Endothelial cell of umbilical vein (primary cell): ENCODE measurements around the gene TEDC1. TPM values are rescaled to one million over a fixed set of nuclear protein-coding genes. Genes with fewer than 3 reads are reported as not detected.

Experiments used
- BruUV-seq: library from RNA; stranded (reverse); fragments of 400-500 nt; replicated peaks from 2 replicates; lab custom pipeline; 2021; lab: Mats Ljungman, UMichigan
- CTCF ChIA-PET: fragments of 300-600, 350-600 bp; sonication (Branson Sonifier 250); formaldehyde crosslinking; loops from one replicate; lab custom pipeline; 2021; ENCODE audit warnings: antibody characterized with exemption, inconsistent platforms; lab: Charles Lee
- POLR2A ChIA-PET: fragments of 300-600, 350-600 bp; sonication (Branson Sonifier 250); formaldehyde crosslinking; loops from one replicate; lab custom pipeline; 2021; ENCODE audit warnings: antibody characterized with exemption, inconsistent platforms; lab: Charles Lee
- DNase-seq: peaks from one replicate; pipeline ENCODE4 v3.0.0-alpha.2; 2011; ENCODE audit warnings: low read depth, low spot score
- FAIRE-seq: peaks from 2 replicates; lab custom pipeline; 2011; peaks lifted over from hg19 to GRCh38; lab: Jason Lieb, UNC
- H2AFZ ChIP-seq: 2 replicates; pipeline ENCODE4 v1.6.0; 2012; ENCODE audit warnings: low read depth, low read length, control low read depth, inconsistent platforms
- H3K27ac ChIP-seq: 2 replicates; pipeline ENCODE4 v1.5.1; 2011; ENCODE audit warnings: low read depth, mild to moderate bottlenecking, control low read depth, low read length, moderate library complexity; ENCODE audit not compliant: insufficient read depth
- H3K27me3 ChIP-seq, 2 experiments: 2 replicates each; pipeline versions ENCODE4 v1.6.0 to v1.6.1; 2011; ENCODE audit warnings: low read length in 2 of 2, mixed read lengths in 1 of 2; ENCODE audit not compliant: control insufficient read depth in 2 of 2, insufficient read depth in 2 of 2
- H3K36me3 ChIP-seq, 2 experiments: 2 replicates in 1 of 2; 3 replicates in 1 of 2; pipeline ENCODE4 v1.5.1; 2011; ENCODE audit warnings: low read length in 2 of 2, mild to moderate bottlenecking in 1 of 2, moderate library complexity in 1 of 2; ENCODE audit not compliant: control insufficient read depth in 2 of 2, insufficient read depth in 2 of 2; ENCODE audit errors: extremely low read depth in 1 of 2
- H3K4me1 ChIP-seq: 3 replicates; pipeline ENCODE4 v1.5.1; 2011; ENCODE audit warnings: mild to moderate bottlenecking, low read length; ENCODE audit not compliant: control insufficient read depth, insufficient read depth; ENCODE audit errors: extremely low read depth
- H3K4me2 ChIP-seq: 2 replicates; pipeline ENCODE4 v1.6.1; 2011; ENCODE audit warnings: low read length, control low read depth, mixed read lengths; ENCODE audit not compliant: insufficient read depth
- H3K4me3 ChIP-seq, 3 experiments: fragments of 200-600 bp in 1 of 3; sonication (generic), shearing (Covaris generic) in 1 of 3; replicated peaks in 1 of 3; 2 replicates each; pipeline ENCODE4 v1.5.1; 2011 to 2016; ENCODE audit warnings: control low read depth in 3 of 3, low read length in 3 of 3, mild to moderate bottlenecking in 2 of 3, inconsistent platforms in 1 of 3, low read depth in 1 of 3, moderate library complexity in 1 of 3; ENCODE audit not compliant: insufficient read depth in 1 of 3
- H3K79me2 ChIP-seq: 2 replicates; pipeline ENCODE4 v1.6.0; 2012; ENCODE audit warnings: low read length, inconsistent platforms; ENCODE audit not compliant: control insufficient read depth, insufficient read depth
- H3K9ac ChIP-seq: replicated peaks from 2 replicates; pipeline ENCODE3; 2011; ENCODE audit warnings: low read length, control low read depth; ENCODE audit not compliant: insufficient read depth; ENCODE audit errors: extremely low read depth
- H3K9me1 ChIP-seq: replicated peaks from 3 replicates; pipeline ENCODE4 v1.6.0; 2011; ENCODE audit warnings: mild to moderate bottlenecking, low read length; ENCODE audit not compliant: control insufficient read depth, insufficient read depth; ENCODE audit errors: extremely low read depth
- H3K9me3 ChIP-seq: replicated peaks from 2 replicates; pipeline ENCODE4 v1.5.1; 2012; ENCODE audit warnings: low read length, inconsistent platforms; ENCODE audit not compliant: control insufficient read depth, insufficient read depth
- H4K20me1 ChIP-seq: replicated peaks from 2 replicates; pipeline ENCODE3; 2011; ENCODE audit warnings: mild to moderate bottlenecking, low read length; ENCODE audit not compliant: control insufficient read depth, insufficient read depth; ENCODE audit errors: extremely low read depth
- EZH2 ChIP-seq: IDR thresholded peaks from 2 replicates; pipeline ENCODE4 v1.6.1; 2012; ENCODE audit warnings: borderline replicate concordance, low read depth, mild to moderate bottlenecking, moderate library complexity, low read length, inconsistent platforms; ENCODE audit not compliant: severe bottlenecking
- FOS ChIP-seq: IDR thresholded peaks from 2 replicates; pipeline ENCODE4 v1.6.1; 2011; ENCODE audit warnings: mild to moderate bottlenecking, low read length, moderate library complexity, borderline replicate concordance; ENCODE audit not compliant: insufficient read depth
- GATA2 ChIP-seq: IDR thresholded peaks from 2 replicates; pipeline ENCODE4 v1.7.0; 2011; ENCODE audit warnings: low read depth, mild to moderate bottlenecking, moderate library complexity, mixed read lengths, low read length; ENCODE audit not compliant: insufficient read length, insufficient read depth
- JUN ChIP-seq: IDR thresholded peaks from 2 replicates; pipeline ENCODE4 v1.6.1; 2011; ENCODE audit warnings: borderline replicate concordance, low read depth; ENCODE audit not compliant: insufficient read length, insufficient read depth
- MYC ChIP-seq: IDR thresholded peaks from one replicate; pipeline ENCODE4 v1.6.1; 2011; ENCODE audit warnings: mild to moderate bottlenecking, low read depth, low read length
- POLR2A ChIP-seq: IDR thresholded peaks from 2 replicates; pipeline ENCODE4 v1.6.1; 2012; ENCODE audit warnings: low read depth, mild to moderate bottlenecking, control low read depth, low read length
- POLR2AphosphoS5 ChIP-seq: IDR thresholded peaks from 2 replicates; pipeline ENCODE4 v1.6.1; 2012; ENCODE audit warnings: low read depth, mild to moderate bottlenecking, control low read depth, low read length, moderate library complexity; ENCODE audit not compliant: insufficient read depth
- dilution Hi-C: fragments of 300-500 bp; cut with MboI; formaldehyde crosslinking; loops from one replicate; pipeline ENCODE4 v1.15.0; 2019; ENCODE audit warnings: low sequenced_read_pairs; ENCODE audit not compliant: extremely low pct_ligation_motif_present
- intact Hi-C: fragments of 100-400 bp; cut with micrococcal nuclease; formaldehyde crosslinking; loops from one replicate; pipeline ENCODE4 v1.10.0; 2022
- polyA plus RNA-seq, 4 experiments: library from polyadenylated mRNA; depleted of rRNA in 3 of 4; stranded (reverse) in 3 of 4; unstranded in 1 of 4; fragments of >200 nt; gene quantifications; 2 replicates each; pipeline versions ENCODE4 v1.2.1 to v1.2.3, GENCODE V29; 2011 to 2012; ENCODE audit warnings: missing spikeins in 1 of 4
- total RNA-seq: library from RNA; stranded (reverse); gene quantifications from 2 replicates; pipeline ENCODE4 v1.2.3, GENCODE V29; 2021
- TF ChIP-seq, protein P1 (sequence below), 2 donors: IDR thresholded peaks; 1 replicate in 1 of 2; 2 replicates in 1 of 2; pipeline ENCODE4 v1.5.1; 2011; ENCODE audit warnings: low read length in 2 of 2, mild to moderate bottlenecking in 2 of 2, moderate library complexity in 2 of 2, control low read depth in 1 of 2, inconsistent platforms in 1 of 2, low read depth in 1 of 2; ENCODE audit not compliant: insufficient read depth in 1 of 2; ENCODE audit errors: extremely low read depth in 1 of 2
- TF ChIP-seq, protein P2 (sequence below): IDR thresholded peaks from 2 replicates; pipeline ENCODE4 v1.6.1; 2011; ENCODE audit not compliant: insufficient read depth, insufficient read length

The TEDC1 gene
- total and polyA plus RNA-seq, 2 donors (not counting 3 experiments of a cell fraction or from before 2014, with no cell fraction given) = 16.5 to 25.3 TPM

GRCh38 chr14:105450123-105450505, 40.9 kb upstream of the TEDC1 start:
- FAIRE-seq (no peak), DNase-seq (no peak)
- Histone ChIP-seq H3K4me2 (no peak overlapping the region), H3K4me1 (no peaks in the 10 kb centered on the region), H3K27ac (no peak overlapping the region), H3K9me3 (no peaks in the 10 kb centered on the region), H2AFZ (no peak overlapping the region), H3K4me3 (no peak overlapping the region), H3K36me3 (peaks cover 3 to 32% of the 10 kb centered on the region in 2 experiments), H3K9me1 (no peaks in the 10 kb centered on the region), H4K20me1 (no peaks in the 10 kb centered on the region), H3K79me2 (peaks cover 6% of the 10 kb centered on the region), H3K9ac (no peak overlapping the region), H3K27me3 (no peaks in the 10 kb centered on the region)
- no TSS peak for BruUV-seq
- ChIA-PET POLR2A (no interaction called here), CTCF (no interaction called here)
- TF ChIP-seq MYC (no peak), JUN (no peak), GATA2 (no peak), FOS (no peak), POLR2A (no peak), POLR2AphosphoS5 (no peak), EZH2 (no peak)
- TF ChIP-seq, protein P1, sequence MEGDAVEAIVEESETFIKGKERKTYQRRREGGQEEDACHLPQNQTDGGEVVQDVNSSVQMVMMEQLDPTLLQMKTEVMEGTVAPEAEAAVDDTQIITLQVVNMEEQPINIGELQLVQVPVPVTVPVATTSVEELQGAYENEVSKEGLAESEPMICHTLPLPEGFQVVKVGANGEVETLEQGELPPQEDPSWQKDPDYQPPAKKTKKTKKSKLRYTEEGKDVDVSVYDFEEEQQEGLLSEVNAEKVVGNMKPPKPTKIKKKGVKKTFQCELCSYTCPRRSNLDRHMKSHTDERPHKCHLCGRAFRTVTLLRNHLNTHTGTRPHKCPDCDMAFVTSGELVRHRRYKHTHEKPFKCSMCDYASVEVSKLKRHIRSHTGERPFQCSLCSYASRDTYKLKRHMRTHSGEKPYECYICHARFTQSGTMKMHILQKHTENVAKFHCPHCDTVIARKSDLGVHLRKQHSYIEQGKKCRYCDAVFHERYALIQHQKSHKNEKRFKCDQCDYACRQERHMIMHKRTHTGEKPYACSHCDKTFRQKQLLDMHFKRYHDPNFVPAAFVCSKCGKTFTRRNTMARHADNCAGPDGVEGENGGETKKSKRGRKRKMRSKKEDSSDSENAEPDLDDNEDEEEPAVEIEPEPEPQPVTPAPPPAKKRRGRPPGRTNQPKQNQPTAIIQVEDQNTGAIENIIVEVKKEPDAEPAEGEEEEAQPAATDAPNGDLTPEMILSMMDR (IDR thresholded peaks at IDR 0.05; ENCODE audit: extremely low read depth in 1 of 2, insufficient read depth in 1 of 2, low read depth in 1 of 2, low read length in 2 of 2) = no peak
- TF ChIP-seq, protein P2, sequence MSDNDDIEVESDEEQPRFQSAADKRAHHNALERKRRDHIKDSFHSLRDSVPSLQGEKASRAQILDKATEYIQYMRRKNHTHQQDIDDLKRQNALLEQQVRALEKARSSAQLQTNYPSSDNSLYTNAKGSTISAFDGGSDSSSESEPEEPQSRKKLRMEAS = no peak
- intact Hi-C loops = no loop called here
- dilution Hi-C loops = no loop called here
